Measurements from ENCODE around the gene BMF.
A peak's percentile ranks its signal among the peaks of the same experiment; 100 is the strongest.

BMF gene

DNA sequence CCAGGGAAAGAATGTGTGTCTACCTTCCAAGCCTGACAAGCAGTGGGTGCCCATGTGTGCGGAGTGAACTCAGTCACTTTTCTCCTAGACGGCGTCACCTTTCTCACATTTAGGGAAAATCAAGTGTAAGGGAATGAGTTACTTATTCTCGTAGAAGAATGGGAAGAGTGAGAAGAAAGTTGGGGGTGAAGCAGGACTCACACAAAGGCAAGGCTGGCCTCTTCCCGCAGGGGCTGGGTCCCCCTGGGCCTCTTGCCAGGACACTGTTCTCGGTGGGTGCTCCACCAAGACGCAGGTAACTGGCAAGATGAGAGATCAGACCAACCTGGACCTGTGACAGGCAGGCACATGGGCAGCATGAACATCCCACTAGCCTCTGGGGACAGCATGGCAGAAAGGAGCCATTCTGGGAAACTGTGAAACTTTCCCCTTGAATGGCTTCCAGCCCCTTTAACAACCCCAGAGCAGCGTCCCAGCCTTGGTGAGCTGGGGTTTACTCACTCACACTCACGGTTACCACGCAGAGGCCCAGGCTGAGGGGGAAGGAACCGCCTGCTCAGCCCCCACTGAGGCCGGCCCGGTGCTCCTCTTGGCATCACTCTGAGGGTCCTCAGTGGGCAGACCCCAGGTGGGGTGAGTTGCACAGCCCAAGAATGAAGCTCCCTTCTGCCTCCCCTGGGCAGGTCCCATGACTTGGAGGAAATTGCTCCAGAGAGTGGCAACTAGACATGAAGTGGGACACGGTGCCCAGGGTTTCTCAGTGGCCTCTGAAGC is 54.7 kb downstream of the BMF start:
- TF ChIP-seq, protein P1, sequence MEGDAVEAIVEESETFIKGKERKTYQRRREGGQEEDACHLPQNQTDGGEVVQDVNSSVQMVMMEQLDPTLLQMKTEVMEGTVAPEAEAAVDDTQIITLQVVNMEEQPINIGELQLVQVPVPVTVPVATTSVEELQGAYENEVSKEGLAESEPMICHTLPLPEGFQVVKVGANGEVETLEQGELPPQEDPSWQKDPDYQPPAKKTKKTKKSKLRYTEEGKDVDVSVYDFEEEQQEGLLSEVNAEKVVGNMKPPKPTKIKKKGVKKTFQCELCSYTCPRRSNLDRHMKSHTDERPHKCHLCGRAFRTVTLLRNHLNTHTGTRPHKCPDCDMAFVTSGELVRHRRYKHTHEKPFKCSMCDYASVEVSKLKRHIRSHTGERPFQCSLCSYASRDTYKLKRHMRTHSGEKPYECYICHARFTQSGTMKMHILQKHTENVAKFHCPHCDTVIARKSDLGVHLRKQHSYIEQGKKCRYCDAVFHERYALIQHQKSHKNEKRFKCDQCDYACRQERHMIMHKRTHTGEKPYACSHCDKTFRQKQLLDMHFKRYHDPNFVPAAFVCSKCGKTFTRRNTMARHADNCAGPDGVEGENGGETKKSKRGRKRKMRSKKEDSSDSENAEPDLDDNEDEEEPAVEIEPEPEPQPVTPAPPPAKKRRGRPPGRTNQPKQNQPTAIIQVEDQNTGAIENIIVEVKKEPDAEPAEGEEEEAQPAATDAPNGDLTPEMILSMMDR (IDR thresholded peaks at IDR 0.05; ENCODE audit: low read depth, low read length, missing control alignments): no peak
- in situ Hi-C loops (cut with HindIII; ENCODE audit: low pct_ligation_motif_present, low sequenced_read_pairs): no loop called here
- no peaks in the 10 kb centered on the region for H3K36me3 ChIP-seq (replicated peaks)
- no peak for DNase-seq
- H3K27ac ChIP-seq: no peak overlapping the region
- H3K27me3 ChIP-seq (replicated peaks): no peaks in the 10 kb centered on the region
- H3K4me3 ChIP-seq (ENCODE audit: low read depth, low read length): no peak overlapping the region

DNA sequence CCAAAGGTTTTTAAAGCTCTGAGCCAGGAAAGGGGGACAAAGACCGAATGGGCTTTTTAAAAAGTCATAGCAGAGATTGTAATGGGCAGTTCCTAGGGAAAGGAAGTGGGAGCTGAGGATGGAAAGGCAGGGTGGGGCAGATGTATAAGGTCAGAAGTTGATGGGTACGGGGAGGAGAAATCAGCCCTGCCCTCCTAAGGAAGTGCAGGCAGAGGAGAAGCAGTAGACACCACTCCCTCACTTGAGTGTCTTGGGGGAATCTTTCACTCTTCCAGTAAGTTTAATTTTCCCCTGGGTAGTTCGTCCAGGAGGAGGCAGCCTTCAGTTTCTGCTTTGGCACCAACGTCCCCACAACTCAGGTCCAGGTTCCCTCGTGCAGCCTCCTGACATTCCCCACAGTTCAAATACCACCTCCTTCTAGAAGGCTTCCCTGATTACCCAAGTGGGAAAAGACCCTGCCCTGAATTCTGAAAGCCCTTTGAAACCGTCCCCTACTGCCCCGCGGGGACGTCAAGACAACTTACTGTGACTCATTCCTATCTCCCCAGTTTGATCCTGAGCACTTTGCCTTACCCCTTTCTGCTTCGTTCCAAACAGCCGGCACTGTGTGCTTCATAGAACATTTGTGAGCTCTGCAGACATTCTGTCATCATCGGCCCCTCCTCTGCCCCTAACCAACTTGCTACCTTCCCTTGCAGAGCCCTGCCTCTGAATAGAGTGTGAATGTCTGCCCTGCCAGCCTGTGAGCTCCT is 55.4 kb downstream of the BMF start:
- TF ChIP-seq, protein P1 (IDR thresholded peaks at IDR 0.05; ENCODE audit: low read depth, low read length, missing control alignments): peak; percentile 34
- Histone ChIP-seq H3K27ac (no peak overlapping the region), H3K27me3 (replicated peaks) (no peaks in the 10 kb centered on the region), H3K4me3 (ENCODE audit: low read depth, low read length) (no peak overlapping the region), H3K36me3 (replicated peaks) (no peaks in the 10 kb centered on the region)
- DNase-seq: no peak
- in situ Hi-C loops (cut with HindIII; ENCODE audit: low pct_ligation_motif_present, low sequenced_read_pairs): no loop called here

DNA sequence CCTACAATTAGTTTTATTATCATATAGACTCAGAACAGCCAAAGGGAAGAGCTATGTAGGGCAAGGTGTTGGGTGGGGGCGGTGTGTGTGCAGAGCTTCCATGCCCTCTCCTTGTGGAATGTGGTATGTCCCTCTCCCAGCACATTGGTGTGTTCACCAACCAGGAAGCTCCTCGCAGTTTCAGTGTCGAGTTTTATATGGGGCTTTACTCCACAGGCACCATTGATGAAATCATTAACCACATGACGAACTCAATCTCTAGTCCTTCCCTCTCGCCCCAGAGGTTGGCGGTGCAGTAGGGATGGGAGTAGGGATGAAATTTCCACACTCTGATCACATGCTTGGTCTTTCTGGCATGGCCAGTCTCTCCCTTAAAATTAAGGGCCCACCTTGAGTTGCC is 56.1 kb downstream of the BMF start:
- H3K27ac ChIP-seq: no peak overlapping the region
- no peak for DNase-seq
- no peaks in the 10 kb centered on the region for H3K27me3 ChIP-seq (replicated peaks)
- H3K4me3 ChIP-seq (ENCODE audit: low read depth, low read length): no peak overlapping the region
- no peaks in the 10 kb centered on the region for H3K36me3 ChIP-seq (replicated peaks)
- in situ Hi-C loops (cut with HindIII; ENCODE audit: low pct_ligation_motif_present, low sequenced_read_pairs): no loop called here
- TF ChIP-seq, protein P1 (IDR thresholded peaks at IDR 0.05; ENCODE audit: low read depth, low read length, missing control alignments): no peak

DNA sequence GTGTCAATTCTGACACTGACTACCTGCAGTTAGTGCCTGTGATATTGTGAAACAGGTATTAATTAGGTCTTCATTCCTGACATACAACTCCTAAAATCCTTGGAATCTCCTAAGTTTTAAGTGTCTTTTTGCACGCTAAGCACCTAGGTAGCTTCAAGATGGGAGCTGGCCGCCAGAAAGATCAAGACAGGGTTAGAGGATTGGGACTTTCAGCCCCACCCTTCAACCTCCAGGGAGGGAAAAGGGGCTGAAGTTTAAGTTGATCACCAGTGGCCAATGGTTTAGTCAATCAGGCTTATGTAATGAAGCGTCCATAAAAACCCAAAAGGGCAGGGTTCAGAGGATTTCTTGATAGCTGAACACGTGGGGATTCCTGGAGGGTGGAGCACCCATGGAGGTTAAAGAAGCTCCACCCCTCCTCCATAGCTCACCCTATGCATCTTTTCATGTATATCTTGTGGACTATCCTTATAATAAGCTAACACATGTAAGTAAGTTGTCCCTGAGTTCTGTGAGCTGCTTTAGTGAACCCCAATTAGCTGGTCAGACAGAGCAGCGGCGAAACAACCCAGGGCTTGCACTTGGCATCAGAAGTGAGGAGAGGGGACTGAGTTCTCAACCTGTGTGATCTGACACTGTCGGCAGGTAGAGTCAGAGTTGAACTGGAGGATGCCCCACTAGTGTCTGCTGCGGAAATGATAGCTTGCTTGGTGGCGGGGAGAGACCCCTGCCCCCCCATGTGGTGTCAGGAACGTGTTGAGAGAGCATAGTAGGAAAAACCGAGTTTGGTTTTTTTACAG is 56.9 kb downstream of the BMF start:
- H3K27ac ChIP-seq: no peak overlapping the region
- H3K4me3 ChIP-seq (ENCODE audit: low read depth, low read length): no peak overlapping the region
- H3K36me3 ChIP-seq (replicated peaks): no peaks in the 10 kb centered on the region
- H3K27me3 ChIP-seq (replicated peaks): no peaks in the 10 kb centered on the region
- in situ Hi-C loops (cut with HindIII; ENCODE audit: low pct_ligation_motif_present, low sequenced_read_pairs): no loop called here
- TF ChIP-seq, protein P1 (IDR thresholded peaks at IDR 0.05; ENCODE audit: low read depth, low read length, missing control alignments): no peak
- no peak for DNase-seq

DNA sequence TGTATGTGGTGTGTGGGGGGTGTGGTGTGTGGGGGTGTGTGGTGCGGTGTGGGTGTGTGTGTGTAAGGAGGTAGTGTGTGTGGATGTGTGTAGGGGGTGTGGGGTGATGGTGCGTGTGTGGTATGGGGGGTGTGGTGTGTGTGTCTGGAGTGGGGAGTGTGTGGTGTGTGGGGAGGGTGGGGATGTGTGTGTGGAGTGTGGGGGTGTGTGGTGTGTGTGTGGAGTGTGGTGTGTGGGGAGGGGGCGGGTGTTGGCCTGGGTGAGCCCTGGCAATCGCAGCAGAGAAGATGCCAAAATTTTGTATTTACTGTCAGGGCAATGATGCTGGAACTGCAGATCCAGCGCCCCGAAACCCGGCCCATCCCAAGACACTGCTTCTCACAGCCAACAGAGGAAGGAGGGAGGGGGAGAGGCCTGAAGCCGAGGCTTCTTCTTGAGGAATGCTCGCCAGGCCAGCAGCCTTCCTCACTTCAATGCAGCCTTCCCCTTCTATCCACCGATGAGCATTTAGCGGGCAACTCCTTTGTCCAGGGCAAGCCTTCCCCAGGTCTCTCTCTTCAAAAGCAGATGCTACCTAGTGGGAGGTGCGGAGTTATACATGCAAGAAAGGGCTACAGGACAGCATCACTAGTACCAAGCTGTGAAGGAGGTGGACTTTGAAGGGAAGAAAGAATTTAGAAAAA is 57.8 kb downstream of the BMF start:
- in situ Hi-C loops (cut with HindIII; ENCODE audit: low pct_ligation_motif_present, low sequenced_read_pairs): no loop called here

More for the DNA sequence above, 57.8 kb downstream of the BMF start:
- H3K36me3 ChIP-seq (replicated peaks): no peaks in the 10 kb centered on the region
- H3K4me3 ChIP-seq (ENCODE audit: low read depth, low read length): no peak overlapping the region
- DNase-seq: no peak
- TF ChIP-seq, protein P1 (IDR thresholded peaks at IDR 0.05; ENCODE audit: low read depth, low read length, missing control alignments): no peak
- no peak overlapping the region for H3K27ac ChIP-seq
- no peaks in the 10 kb centered on the region for H3K27me3 ChIP-seq (replicated peaks)
